Caco-2 (cell line): ENCODE results near the gene SCN2B. TPM values are rescaled to one million over a fixed set of nuclear protein-coding genes. Genes with fewer than 3 reads are reported as not detected.

ENCODE experiments used
- BruUV-seq: library from RNA; stranded (reverse); fragments of 400-500 nt; replicated peaks from 2 replicates; lab custom pipeline; 2021; lab: Mats Ljungman, UMichigan
- CTCF ChIA-PET: fragments of 300-600 bp; sonication (Branson Sonifier 250); formaldehyde crosslinking; loops from one replicate; lab custom pipeline; 2022; ENCODE audit warnings: antibody characterized with exemption; lab: Charles Lee
- POLR2A ChIA-PET: fragments of 300-600 bp; sonication (Branson Sonifier 250); formaldehyde crosslinking; loops from one replicate; lab custom pipeline; 2022; ENCODE audit warnings: antibody characterized with exemption; lab: Charles Lee
- DNase-seq, 2 experiments: peaks; one replicate each; pipeline versions ENCODE4 v3.0.0 to v3.0.0-alpha.2; 2020 to 2022
- H3K27me3 ChIP-seq: replicated peaks from 2 replicates; pipeline ENCODE4 v1.6.0; 2011; ENCODE audit warnings: low read length; ENCODE audit not compliant: control insufficient read depth, insufficient read depth
- H3K36me3 ChIP-seq: 2 replicates; pipeline ENCODE4 v1.5.1; 2011; ENCODE audit warnings: low read length; ENCODE audit not compliant: control insufficient read depth, insufficient read depth
- H3K4me1 ChIP-seq: fragments of 250-450 bp; sonication (Bioruptor Pico); 2 replicates; pipeline ENCODE4 v1.5.1; 2020; ENCODE audit warnings: mild to moderate bottlenecking
- H3K4me3 ChIP-seq: 2 replicates; pipeline ENCODE4 v1.5.1; 2011; ENCODE audit warnings: low read depth, mild to moderate bottlenecking, control low read depth, low read length
- H3K9me3 ChIP-seq: fragments of 250-450 bp; sonication (Bioruptor Pico); 2 replicates; pipeline ENCODE4 v1.5.1; 2020; ENCODE audit warnings: mild to moderate bottlenecking, moderate library complexity
- H3K27ac Mint-ChIP-seq: one replicate; pipeline ENCODE4 v1.8.0; 2022; ENCODE audit warnings: mixed read lengths; ENCODE audit not compliant: unreplicated experiment
- H3K27me3 Mint-ChIP-seq: one replicate; pipeline ENCODE4 v1.8.0; 2022; ENCODE audit warnings: mixed read lengths; ENCODE audit not compliant: insufficient read depth, unreplicated experiment
- H3K36me3 Mint-ChIP-seq: one replicate; pipeline ENCODE4 v1.8.0; 2022; ENCODE audit warnings: mild to moderate bottlenecking, mixed read lengths; ENCODE audit not compliant: insufficient read depth, unreplicated experiment
- H3K4me1 Mint-ChIP-seq: one replicate; pipeline ENCODE4 v1.8.0; 2022; ENCODE audit warnings: low read depth, mixed read lengths; ENCODE audit not compliant: unreplicated experiment
- H3K4me3 Mint-ChIP-seq: one replicate; pipeline ENCODE4 v1.8.0; 2022; ENCODE audit warnings: mild to moderate bottlenecking, moderate library complexity, mixed read lengths; ENCODE audit not compliant: unreplicated experiment
- H3K9me3 Mint-ChIP-seq: one replicate; pipeline ENCODE4 v1.8.0; 2022; ENCODE audit warnings: mixed read lengths; ENCODE audit not compliant: unreplicated experiment
- CTCF ChIP-seq, 2 experiments: fragments of 200-600 bp in 1 of 2; IDR thresholded peaks; 1 replicate in 1 of 2; 2 replicates in 1 of 2; pipeline versions ENCODE4 v1.5.1 to v1.8.0; 2011 to 2022; ENCODE audit warnings: antibody characterized with exemption in 1 of 2, control low read depth in 1 of 2, inconsistent platforms in 1 of 2, low read depth in 1 of 2, low read length in 1 of 2, mild to moderate bottlenecking in 1 of 2, moderate library complexity in 1 of 2; ENCODE audit not compliant: insufficient read depth in 1 of 2, severe bottlenecking in 1 of 2, unreplicated experiment in 1 of 2
- intact Hi-C: fragments of 100-400 bp; cut with micrococcal nuclease; formaldehyde crosslinking; loops from one replicate; pipeline ENCODE4 v1.10.0; 2022; ENCODE audit not compliant: unreplicated experiment
- total RNA-seq: library from RNA; stranded (reverse); gene quantifications from 2 replicates; pipeline ENCODE4 v1.2.3, GENCODE V29; 2022

The SCN2B gene
- total RNA-seq, 1 experiment from 2014 or later = not detected

GRCh38 chr11:118117790-118118601 is 58.4 kb downstream of the SCN2B start:
- Histone ChIP-seq H3K4me1 (no peaks in the 10 kb centered on the region), H3K27me3 (no peaks in the 10 kb centered on the region), H3K4me3 (no peak overlapping the region), H3K36me3 (peaks cover 5% of the 10 kb centered on the region; the same call in 1 of the 2 replicates), H3K9me3 (no peaks in the 10 kb centered on the region)
- intact Hi-C loops = no loop called here
- TF ChIP-seq CTCF (IDR thresholded peaks at IDR 0.05; ENCODE audit: insufficient read depth in 1 of 2, low read depth in 1 of 2, low read length in 1 of 2, severe bottlenecking in 1 of 2, unreplicated experiment in 1 of 2) = no peak
- DNase-seq = no peak
- H3K4me1 Mint-ChIP-seq = no peaks in the 10 kb centered on the region
- H3K4me3 Mint-ChIP-seq = no peak overlapping the region
- POLR2A ChIA-PET = no interaction called here
- no peak overlapping the region for H3K27ac Mint-ChIP-seq
- no peaks in the 10 kb centered on the region for H3K36me3 Mint-ChIP-seq
- BruUV-seq = no TSS peak
- CTCF ChIA-PET = interaction anchor here (0.7 kb wide), 1 partner anchor 11 kb away, joined by 4 read pairs; no protein-coding TSS in a partner anchor
- no peaks in the 10 kb centered on the region for H3K9me3 Mint-ChIP-seq
- no peaks in the 10 kb centered on the region for H3K27me3 Mint-ChIP-seq

DNA sequence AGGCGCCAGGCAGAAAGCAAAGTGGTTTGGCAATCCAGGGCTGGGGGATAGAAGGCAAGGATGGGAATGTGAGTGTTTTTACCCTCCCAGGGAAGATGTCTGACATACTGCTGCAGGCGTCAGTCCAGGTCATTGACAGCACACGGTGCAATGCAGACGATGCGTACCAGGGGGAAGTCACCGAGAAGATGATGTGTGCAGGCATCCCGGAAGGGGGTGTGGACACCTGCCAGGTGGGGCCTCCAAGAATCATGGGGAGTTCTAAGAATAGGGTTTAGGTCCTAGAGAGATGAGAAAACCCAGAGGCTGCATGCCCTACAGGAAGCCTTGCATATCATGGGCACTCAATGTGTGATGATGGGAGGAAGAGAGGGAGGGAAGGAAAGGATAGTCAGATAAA is 61.4 kb downstream of the SCN2B start:
- POLR2A ChIA-PET = no interaction called here
- Mint-ChIP-seq H3K27ac (no peak overlapping the region), H3K4me1 (no peaks in the 10 kb centered on the region), H3K9me3 (no peaks in the 10 kb centered on the region), H3K27me3 (no peaks in the 10 kb centered on the region), H3K4me3 (no peak overlapping the region), H3K36me3 (no peaks in the 10 kb centered on the region)
- H3K4me1 ChIP-seq = no peaks in the 10 kb centered on the region
- CTCF ChIA-PET = no interaction called here
- no peak for DNase-seq
- H3K4me3 ChIP-seq = no peak overlapping the region
- H3K36me3 ChIP-seq = peaks cover 5% of the 10 kb centered on the region; the same call in 1 of the 2 replicates
- intact Hi-C loops = no loop called here
- BruUV-seq = no TSS peak
- no peaks in the 10 kb centered on the region for H3K9me3 ChIP-seq
- no peaks in the 10 kb centered on the region for H3K27me3 ChIP-seq
- no peak for TF ChIP-seq CTCF (IDR thresholded peaks at IDR 0.05; ENCODE audit: insufficient read depth in 1 of 2, low read depth in 1 of 2, low read length in 1 of 2, severe bottlenecking in 1 of 2, unreplicated experiment in 1 of 2)

DNA sequence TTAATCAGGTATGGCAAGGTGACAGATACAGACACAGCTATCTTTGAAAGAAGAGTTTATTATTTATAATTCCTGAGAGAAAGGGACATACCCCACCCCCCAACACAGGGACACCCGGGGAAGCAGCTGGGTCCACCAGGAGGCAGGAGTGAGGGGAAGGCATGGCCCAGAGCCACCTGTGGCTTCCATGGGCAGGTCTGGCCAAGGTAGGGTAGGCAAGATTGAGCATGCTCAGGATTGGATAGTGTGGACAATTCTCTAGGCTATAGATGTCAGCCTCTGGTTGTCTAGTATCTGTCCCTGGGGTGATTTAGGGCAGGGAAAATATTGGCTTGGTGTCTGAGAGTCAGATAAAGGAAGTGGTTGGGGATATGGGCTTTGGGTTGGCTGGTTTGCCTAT is 62.2 kb downstream of the SCN2B start:
- BruUV-seq = no TSS peak
- Mint-ChIP-seq H3K4me1 (no peaks in the 10 kb centered on the region), H3K36me3 (no peaks in the 10 kb centered on the region), H3K27ac (no peak overlapping the region), H3K9me3 (no peaks in the 10 kb centered on the region), H3K4me3 (no peak overlapping the region), H3K27me3 (no peaks in the 10 kb centered on the region)
- POLR2A ChIA-PET = no interaction called here
- DNase-seq = no peak
- CTCF ChIA-PET = interaction anchor here (0.6 kb wide), 1 partner anchor 84 kb away, joined by 4 read pairs; no protein-coding TSS in a partner anchor
- intact Hi-C loops = no loop called here
- H3K4me1 ChIP-seq = no peaks in the 10 kb centered on the region
- H3K4me3 ChIP-seq = no peak overlapping the region
- H3K9me3 ChIP-seq = no peaks in the 10 kb centered on the region
- peaks cover 5% of the 10 kb centered on the region; the same call in 1 of the 2 replicates for H3K36me3 ChIP-seq
- H3K27me3 ChIP-seq = no peaks in the 10 kb centered on the region
- TF ChIP-seq CTCF (IDR thresholded peaks at IDR 0.05; ENCODE audit: insufficient read depth in 1 of 2, low read depth in 1 of 2, low read length in 1 of 2, severe bottlenecking in 1 of 2, unreplicated experiment in 1 of 2) = no peak
